SW480 (cell line): Measurements from ENCODE around the gene ZNF189.

ENCODE experiments used
- DNase-seq: peaks from one replicate; pipeline ENCODE4 v3.0.0-alpha.2; 2016; ENCODE audit warnings: low spot score

Gene ZNF189

DNA sequence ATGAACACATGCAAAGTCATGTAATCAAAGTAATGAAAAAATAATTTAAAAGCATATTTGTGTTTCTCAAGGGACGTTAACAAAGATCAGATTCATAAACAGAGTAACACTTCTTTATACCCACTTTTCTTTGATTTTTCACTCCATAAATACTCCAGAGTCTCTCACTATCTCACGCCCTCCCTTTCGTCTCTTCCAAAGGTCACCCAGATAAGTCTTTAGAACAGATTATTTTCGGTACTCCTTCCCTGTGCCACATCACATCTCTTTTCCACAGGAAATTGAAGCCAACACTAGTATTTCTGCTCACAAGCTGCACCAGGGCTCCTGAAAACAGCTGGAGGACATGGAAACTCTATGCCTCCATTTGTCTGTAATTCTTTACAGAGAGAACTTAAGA, 52.3 kb downstream of the ZNF189 start:
- DNase-seq, result no peak

DNA sequence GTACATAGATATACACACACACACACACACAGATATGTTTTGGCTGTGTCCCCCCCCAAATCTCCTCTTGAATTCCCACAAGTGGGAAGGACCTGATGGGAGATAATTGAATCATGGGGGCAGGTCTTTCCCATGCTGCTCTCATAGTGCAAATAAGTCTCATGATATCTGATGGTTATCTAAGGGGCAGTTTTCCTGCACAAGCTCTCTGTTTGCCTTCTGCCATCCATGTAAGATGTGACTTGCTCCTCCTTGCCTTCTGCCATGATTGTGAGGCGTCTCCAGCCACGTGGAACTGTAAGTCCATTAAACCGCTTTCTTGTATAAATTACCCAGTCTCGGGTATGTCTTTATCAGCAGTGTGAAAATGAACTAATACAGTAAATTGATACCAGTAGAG, 52.8 kb downstream of the ZNF189 start:
- no peak for DNase-seq

GRCh38 chr9:101453776-101454570, 55.3 kb downstream of the ZNF189 start:
- no peak for DNase-seq

- no peak for DNase-seq
Measured at GRCh38 chr9:101455656-101456240, 57.1 kb downstream of the ZNF189 start.

- DNase-seq, result no peak
Measured at GRCh38 chr9:101457003-101457402, 58.4 kb downstream of the ZNF189 start.

DNA sequence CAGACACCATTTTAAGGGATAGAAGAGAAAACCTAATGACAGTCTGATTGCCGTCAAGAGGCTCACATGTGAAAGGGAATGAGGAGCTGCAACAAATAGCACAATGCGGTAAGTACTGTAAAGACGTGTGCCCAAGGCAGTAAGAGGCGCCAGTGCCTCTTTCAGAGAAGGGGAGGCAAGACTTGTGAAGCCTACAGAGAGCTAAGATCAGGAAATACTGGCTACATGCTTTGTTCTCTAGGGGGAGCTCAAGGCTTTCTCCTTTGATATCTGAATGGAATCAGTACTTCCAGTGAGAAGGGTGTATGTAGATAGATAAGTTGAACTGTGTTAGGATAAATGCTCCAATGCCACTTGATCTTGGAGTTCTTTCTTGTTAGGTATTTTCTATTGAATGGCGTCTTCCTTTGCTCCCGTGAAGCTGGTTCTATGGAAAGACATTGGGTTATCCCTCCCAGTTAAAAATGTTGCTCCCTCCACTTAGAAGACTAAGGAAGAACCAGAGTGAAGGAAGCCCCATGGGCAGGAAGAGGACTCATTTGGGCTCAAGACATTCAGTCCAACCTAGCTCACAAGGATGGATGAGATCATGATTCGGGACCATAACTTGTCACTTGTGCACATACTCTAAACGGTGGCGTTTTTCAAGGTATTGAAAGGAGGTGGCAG, 60.4 kb downstream of the ZNF189 start:
- DNase-seq, result peak; percentile 90
